IMR-90 (cell line): Measurements from ENCODE around the gene ZNF692. TPM values are rescaled to one million over a fixed set of nuclear protein-coding genes. Genes with fewer than 3 reads are reported as not detected.
A peak's percentile ranks its signal among the peaks of the same experiment; 100 is the strongest.

ENCODE experiments used
- ATAC-seq: fragments of 200-7000 bp; cut with Tn5 transposase; 2 replicates; pipeline ENCODE4 v1.9.1; 2020; ENCODE audit warnings: low read depth, mild to moderate bottlenecking, moderate library complexity
- BruUV-seq: library from RNA; stranded (reverse); fragments of 400-500 nt; replicated peaks from 2 replicates; lab custom pipeline; 2021; lab: Mats Ljungman, UMichigan
- CTCF ChIA-PET: fragments of 300-600 bp; formaldehyde crosslinking; extraction: SDS; loops from one replicate; lab custom pipeline; 2021; ENCODE audit warnings: antibody characterized with exemption; lab: Yijun Ruan, JAX
- POLR2A ChIA-PET: fragments of 300-600 bp; sonication (Branson Sonifier 250); formaldehyde crosslinking; loops from one replicate; lab custom pipeline; 2022; ENCODE audit warnings: antibody characterized with exemption; ENCODE audit not compliant: unreplicated experiment; lab: Charles Lee
- DNase-seq: peaks from one replicate; pipeline ENCODE4 v3.0.0; 2013
- H2AFZ ChIP-seq: replicated peaks from 2 replicates; pipeline ENCODE3; 2013; ENCODE audit warnings: low read length, mild to moderate bottlenecking; ENCODE audit not compliant: poor library complexity
- H2AK5ac ChIP-seq: 2 replicates; pipeline ENCODE4 v1.6.1; 2013; ENCODE audit warnings: low read depth, low read length, inconsistent platforms
- H2AK9ac ChIP-seq: replicated peaks from 2 replicates; pipeline ENCODE3; 2013; ENCODE audit warnings: mild to moderate bottlenecking, low read depth, low read length, moderate library complexity; ENCODE audit not compliant: poor library complexity
- H2BK120ac ChIP-seq: 2 replicates; pipeline ENCODE4 v1.6.1; 2013; ENCODE audit warnings: low read depth, low read length, inconsistent platforms
- H2BK15ac ChIP-seq: 3 replicates; pipeline ENCODE4 v1.6.1; 2013; ENCODE audit warnings: low read depth, low read length, inconsistent platforms
- H2BK20ac ChIP-seq: 2 replicates; pipeline ENCODE4 v1.6.1; 2013; ENCODE audit warnings: low read depth, mild to moderate bottlenecking, inconsistent platforms, low read length, moderate library complexity
- H2BK5ac ChIP-seq: 2 replicates; pipeline ENCODE4 v1.6.1; 2013; ENCODE audit warnings: mild to moderate bottlenecking, low read depth, low read length, inconsistent platforms; ENCODE audit not compliant: poor library complexity, severe bottlenecking
- H3K14ac ChIP-seq: replicated peaks from 2 replicates; pipeline ENCODE4 v1.6.1; 2013; ENCODE audit warnings: low read depth, low read length, inconsistent platforms
- H3K18ac ChIP-seq: 2 replicates; pipeline ENCODE4 v1.6.1; 2013; ENCODE audit warnings: low read depth, low read length, control low read depth
- H3K23ac ChIP-seq: 2 replicates; pipeline ENCODE4 v1.6.1; 2013; ENCODE audit warnings: low read depth, low read length, inconsistent platforms
- H3K27ac ChIP-seq: 2 replicates; pipeline ENCODE4 v1.5.1; 2013; ENCODE audit warnings: mild to moderate bottlenecking, control low read depth, low read length; ENCODE audit not compliant: insufficient read depth
- H3K27me3 ChIP-seq: 2 replicates; pipeline ENCODE4 v1.6.1; 2013; ENCODE audit warnings: low read length; ENCODE audit not compliant: control insufficient read depth, insufficient read depth
- H3K36me3 ChIP-seq: 2 replicates; pipeline ENCODE4 v1.6.1; 2013; ENCODE audit warnings: low read length, mixed read lengths; ENCODE audit not compliant: control insufficient read depth, insufficient read depth
- H3K4ac ChIP-seq: 2 replicates; pipeline ENCODE4 v1.6.1; 2013; ENCODE audit warnings: low read depth, low read length, inconsistent platforms
- H3K4me1 ChIP-seq: 2 replicates; pipeline ENCODE4 v1.6.1; 2013; ENCODE audit warnings: low read length, mixed read lengths; ENCODE audit not compliant: control insufficient read depth, insufficient read depth
- H3K4me2 ChIP-seq: 2 replicates; pipeline ENCODE4 v1.6.1; 2013; ENCODE audit warnings: low read depth, mild to moderate bottlenecking, control low read depth, low read length, moderate library complexity
- H3K4me3 ChIP-seq: 2 replicates; pipeline ENCODE4 v1.5.1; 2013; ENCODE audit warnings: low read depth, mild to moderate bottlenecking, control low read depth, low read length, moderate library complexity; ENCODE audit not compliant: insufficient read depth
- H3K56ac ChIP-seq: 2 replicates; pipeline ENCODE4 v1.6.1; 2013; ENCODE audit warnings: low read length, inconsistent platforms; ENCODE audit not compliant: insufficient read depth; ENCODE audit errors: extremely low read depth
- H3K79me1 ChIP-seq, 2 experiments: 2 replicates each; pipeline ENCODE4 v1.6.1; 2013; ENCODE audit warnings: low read length in 2 of 2, inconsistent platforms in 1 of 2, low read depth in 1 of 2
- H3K9ac ChIP-seq: 2 replicates; pipeline ENCODE4 v1.6.1; 2013; ENCODE audit warnings: low read depth, low read length, control low read depth
- H3K9me1 ChIP-seq: 2 replicates; pipeline ENCODE4 v1.6.1; 2013; ENCODE audit warnings: low read length, inconsistent platforms; ENCODE audit not compliant: insufficient read depth
- H3K9me3 ChIP-seq: 2 replicates; pipeline ENCODE4 v1.6.1; 2013; ENCODE audit warnings: low read length; ENCODE audit not compliant: control insufficient read depth, insufficient read depth
- H4K20me1 ChIP-seq: 2 replicates; pipeline ENCODE4 v1.6.1; 2013; ENCODE audit warnings: low read length, inconsistent platforms; ENCODE audit not compliant: insufficient read depth
- H4K5ac ChIP-seq: 2 replicates; pipeline ENCODE4 v1.6.1; 2013; ENCODE audit warnings: mild to moderate bottlenecking, low read depth, low read length, control low read depth
- H4K8ac ChIP-seq, 2 experiments: 2 replicates each; pipeline ENCODE4 v1.6.1; 2013; ENCODE audit warnings: low read depth in 2 of 2, low read length in 2 of 2, control low read depth in 1 of 2, inconsistent platforms in 1 of 2
- H4K91ac ChIP-seq: 2 replicates; pipeline ENCODE4 v1.6.1; 2013; ENCODE audit warnings: low read depth, low read length, inconsistent platforms; ENCODE audit not compliant: insufficient read depth
- BHLHE40 ChIP-seq: fragments of 150-350 bp; IDR thresholded peaks from 2 replicates; pipeline ENCODE4 v1.6.1; 2016; ENCODE audit warnings: mild to moderate bottlenecking, low read depth, low read length
- MAFK ChIP-seq: IDR thresholded peaks from 2 replicates; pipeline ENCODE4 v1.6.1; 2012; ENCODE audit warnings: low read depth, low read length, improper control_type of control experiment
- MXI1 ChIP-seq: IDR thresholded peaks from 2 replicates; pipeline ENCODE4 v1.6.1; 2012; ENCODE audit warnings: low read depth, mild to moderate bottlenecking, low read length, moderate library complexity, borderline replicate concordance
- NFE2L2 ChIP-seq: fragments of 150-350 bp; IDR thresholded peaks from 2 replicates; pipeline ENCODE4 v1.6.1; 2016; ENCODE audit warnings: low read depth, mild to moderate bottlenecking, low read length
- POLR2A ChIP-seq: IDR thresholded peaks from 2 replicates; pipeline ENCODE4 v1.6.1; 2012; ENCODE audit warnings: mild to moderate bottlenecking, low read depth, low read length
- WGBS, 2 experiments: methylation state at CpG; one replicate each; pipeline versions ENCODE4 v1.1.5 to v1.1.7; 2013; ENCODE audit warnings: missing lambda C conversion rate in 2 of 2; ENCODE audit not compliant: insufficient read length in 1 of 2; ENCODE audit errors: extremely low coverage in 2 of 2; 5-methylcytosine and 5-hydroxymethylcytosine counted together
- dilution Hi-C: fragments of 300-500 bp; cut with HindIII; formaldehyde crosslinking; loops from one replicate; pipeline ENCODE4 v1.14.3; 2018; ENCODE audit warnings: low sequenced_read_pairs; ENCODE audit not compliant: unreplicated experiment
- in situ Hi-C: fragments of 300-500 bp; cut with MboI; formaldehyde crosslinking; loops from 3 replicates; pipeline ENCODE4 v1.14.3; 2019; ENCODE audit warnings: low sequenced_read_pairs, inconsistent platforms, mixed read lengths
- intact Hi-C: fragments of 100-400 bp; cut with micrococcal nuclease; formaldehyde crosslinking; loops from 2 replicates; pipeline ENCODE4 v1.10.0; 2022
- polyA plus RNA-seq, 3 experiments: library from polyadenylated mRNA; depleted of rRNA; stranded (reverse); fragments of >200 nt; gene quantifications; 2 replicates each; pipeline ENCODE4 v1.2.3, GENCODE V29; 2012; ENCODE audit warnings: low replicate concordance in 1 of 3
- total RNA-seq: library from RNA; depleted of rRNA; stranded (reverse); fragments of >200 nt; gene quantifications from 2 replicates; pipeline ENCODE4 v1.2.3, GENCODE V29; 2012

The ZNF692 gene
- total and polyA plus RNA-seq, 2 of the 4 experiments (the other 2 are of a cell fraction): 7.3 to 50.4 TPM

- TF ChIP-seq MAFK (no peak), NFE2L2 (peak; percentile 6; the same call in 1 of the 2 replicates)
These were observed 14.6 kb upstream of the ZNF692 start (continued) for GRCh38 chr1:248873409-248873992.

GRCh38 chr1:248872752-248873408, 14.0 kb upstream of the ZNF692 start:
- Histone ChIP-seq H2BK5ac (peak overlapping the region; percentile 1), H3K56ac (peak overlapping the region; percentile 47; the same call in 1 of the 2 replicates), H2BK120ac (0 out of 2 replicates have a peak overlapping the region, but pooled peaks have one; percentile 3), H3K14ac (peak overlapping the region; percentile 69; the same call in 1 of the 2 replicates), H2BK15ac (no peak overlapping the region; the same call in 2 of the 3 replicates), H3K4me1 (no peaks in the 10 kb centered on the region), H4K5ac (no peak overlapping the region), H3K27ac (peak overlapping the region; percentile 15), H2AK5ac (no peak overlapping the region), H4K8ac (peak overlapping the region in 1 of 2 experiments; percentile 7; a peak in 1 of 4 replicates), H3K4me3 (peak overlapping the region; percentile 61), H3K4ac (peak overlapping the region; percentile 43; the same call in 1 of the 2 replicates), H3K4me2 (peak overlapping the region; percentile 97), H3K36me3 (no peaks in the 10 kb centered on the region), H3K79me1 (no peaks in the 10 kb centered on the region), H4K20me1 (peaks cover 10% of the 10 kb centered on the region), H3K27me3 (no peaks in the 10 kb centered on the region), H3K9me3 (no peaks in the 10 kb centered on the region), H2BK20ac (no peak overlapping the region), H3K18ac (no peak overlapping the region), H4K91ac (no peak overlapping the region), H2AFZ (peak overlapping the region; percentile 93), H3K9me1 (no peaks in the 10 kb centered on the region; the same call in 1 of the 2 replicates), H3K23ac (peak overlapping the region; percentile 94), H3K9ac (peak overlapping the region; percentile 59), H2AK9ac (peak overlapping the region; percentile 10)
- no TSS peak for BruUV-seq
- dilution Hi-C loops (no loop called here), intact Hi-C loops (loop anchor here (1.0 kb wide), 3 partner anchors 33 to 47 kb away; partner anchors contain the start of genes PGBD2 and ZNF672), in situ Hi-C loops (no loop called here)
- ChIA-PET CTCF (interaction anchor here (0.6 to 1.7 kb wide), 3 partner anchors 11 to 1965 kb away, joined by 3 to 5 read pairs (median 3); no protein-coding TSS in a partner anchor), POLR2A (no interaction called here)
- TF ChIP-seq MXI1 (0 out of 2 replicates have a peak, but pooled peaks have one; percentile 14), BHLHE40 (no peak), POLR2A (0 out of 2 replicates have a peak, but pooled peaks have one; percentile 14)
- peak; percentile 60 for ATAC-seq
- WGBS, 2 experiments: 0% methylated on average over 4 of the region's 31 CpGs; no CpG with 5 or more reads in 1 of the 2 experiments
- peak; percentile 66 for DNase-seq
